ENCODE measurements around the gene CNTN4.
"Not testable (repeated sequence)": the region's sequence is repeated elsewhere in the genome, so short reads cannot be mapped to it uniquely, and the experiment has no call there.

Gene CNTN4

GRCh38 chr3:2098398-2099027, at the start of gene CNTN4:
CNTN4 (plus strand) TSS chr3:2098866.
- no peak for DNase-seq

GRCh38 chr3:2061360-2061759, 37.3 kb upstream of the CNTN4 start:
- DNase-seq, result no peak

GRCh38 chr3:2071531-2071930, 27.1 kb upstream of the CNTN4 start:
- DNase-seq, result no peak

GRCh38 chr3:2078821-2079220, 19.8 kb upstream of the CNTN4 start:
- DNase-seq, result no peak

- no peak for DNase-seq
These were observed 15.7 kb upstream of the CNTN4 start for GRCh38 chr3:2082871-2083480.

GRCh38 chr3:2083558-2083957, 15.1 kb upstream of the CNTN4 start:
- not testable (repeated sequence) for DNase-seq

- no peak for DNase-seq
These were observed 8.4 kb upstream of the CNTN4 start for GRCh38 chr3:2090095-2090911.

- DNase-seq, result no peak
These were observed 5.9 kb upstream of the CNTN4 start for GRCh38 chr3:2092758-2093157.

- DNase-seq, result no peak
These were observed 3.7 kb upstream of the CNTN4 start for GRCh38 chr3:2094941-2095340.

- no peak for DNase-seq
These were observed 2.5 kb upstream of the CNTN4 start for GRCh38 chr3:2096216-2096615.

GRCh38 chr3:2097641-2098191, 950 bp upstream of the CNTN4 start:
- DNase-seq, result no peak

GRCh38 chr3:2099028-2099671, 484 bp downstream of the CNTN4 start:
- DNase-seq, result no peak

GRCh38 chr3:2099779-2100191, 1.1 kb downstream of the CNTN4 start:
- DNase-seq, result no peak

GRCh38 chr3:2106438-2106837, 7.8 kb downstream of the CNTN4 start:
- no peak for DNase-seq

GRCh38 chr3:2110597-2111117, 12.0 kb downstream of the CNTN4 start:
- DNase-seq, result no peak

GRCh38 chr3:2114617-2115275, 16.1 kb downstream of the CNTN4 start:
- DNase-seq, result no peak

- DNase-seq, result no peak
These were observed 32.1 kb downstream of the CNTN4 start for GRCh38 chr3:2130726-2131125.

GRCh38 chr3:2133146-2133545, 34.5 kb downstream of the CNTN4 start:
- no peak for DNase-seq

- no peak for DNase-seq
These were observed 39.0 kb downstream of the CNTN4 start for GRCh38 chr3:2137651-2138050.

GRCh38 chr3:2141482-2141881, 42.8 kb downstream of the CNTN4 start:
- no peak for DNase-seq

- no peak for DNase-seq
These were observed 50.1 kb downstream of the CNTN4 start for GRCh38 chr3:2148561-2149340.

- DNase-seq, result no peak
These were observed 54.4 kb downstream of the CNTN4 start for GRCh38 chr3:2153053-2153452.
